D721Med (cell line): ENCODE measurements around the gene PRSS33.

Experiments
- DNase-seq: peaks from one replicate; pipeline ENCODE4 v3.0.0; 2011; ENCODE audit warnings: low spot score; ENCODE audit not compliant: insufficient read length
- FAIRE-seq: peaks from 2 replicates; lab custom pipeline; 2011; peaks lifted over from hg19 to GRCh38; lab: Jason Lieb, UNC
- CTCF ChIP-seq: IDR thresholded peaks from 2 replicates; pipeline ENCODE4 v1.5.1; 2012; ENCODE audit warnings: mild to moderate bottlenecking, control low read depth; ENCODE audit not compliant: insufficient read depth; ENCODE audit errors: missing control alignments

PRSS33 gene

DNA sequence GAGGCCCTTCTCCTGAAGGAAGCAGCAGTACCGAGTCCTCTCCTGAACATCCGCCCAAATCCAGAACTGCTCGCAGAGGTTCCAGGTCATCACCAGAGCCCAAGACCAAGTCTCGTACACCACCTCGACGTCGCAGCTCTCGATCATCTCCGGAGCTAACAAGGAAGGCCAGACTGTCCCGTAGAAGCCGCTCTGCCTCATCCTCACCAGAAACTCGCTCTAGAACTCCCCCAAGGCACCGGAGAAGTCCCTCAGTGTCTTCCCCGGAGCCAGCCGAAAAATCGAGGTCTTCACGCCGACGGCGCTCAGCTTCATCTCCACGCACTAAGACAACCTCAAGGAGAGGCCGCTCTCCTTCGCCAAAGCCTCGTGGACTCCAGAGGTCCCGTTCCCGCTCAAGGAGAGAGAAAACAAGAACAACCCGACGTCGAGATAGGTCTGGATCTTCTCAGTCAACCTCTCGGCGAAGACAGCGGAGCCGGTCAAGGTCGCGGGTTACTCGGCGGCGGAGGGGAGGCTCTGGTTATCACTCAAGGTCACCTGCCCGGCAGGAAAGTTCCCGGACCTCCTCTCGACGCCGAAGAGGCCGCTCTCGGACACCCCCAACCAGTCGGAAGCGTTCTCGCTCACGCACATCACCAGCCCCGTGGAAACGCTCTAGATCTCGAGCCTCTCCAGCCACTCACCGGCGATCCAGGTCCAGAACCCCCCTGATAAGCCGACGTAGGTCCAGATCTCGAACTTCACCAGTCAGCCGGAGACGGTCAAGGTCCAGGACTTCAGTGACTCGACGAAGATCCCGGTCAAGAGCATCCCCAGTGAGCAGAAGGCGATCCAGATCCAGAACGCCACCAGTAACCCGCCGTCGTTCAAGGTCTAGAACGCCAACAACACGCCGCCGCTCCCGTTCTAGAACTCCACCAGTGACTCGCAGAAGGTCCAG is 21.6 kb downstream of the PRSS33 start:
- TF ChIP-seq CTCF: no peak
- FAIRE-seq: no peak

GRCh38 chr16:2764718-2765117 is 22.6 kb downstream of the PRSS33 start:
- DNase-seq (no peak), FAIRE-seq (no peak)
- TF ChIP-seq CTCF: no peak

More for the DNA sequence above, 21.6 kb downstream of the PRSS33 start:
- DNase-seq: no peak

GRCh38 chr16:2763173-2763572 is 24.2 kb downstream of the PRSS33 start:
- no peak for DNase-seq
- FAIRE-seq: no peak
- TF ChIP-seq CTCF: no peak

- no peak for FAIRE-seq
- TF ChIP-seq CTCF: no peak
- DNase-seq: no peak
Measured at GRCh38 chr16:2762711-2763110, 24.6 kb downstream of the PRSS33 start.

- TF ChIP-seq CTCF: no peak
- no peak for DNase-seq
- FAIRE-seq: no peak
Measured at GRCh38 chr16:2761886-2762583, 25.3 kb downstream of the PRSS33 start.

DNA sequence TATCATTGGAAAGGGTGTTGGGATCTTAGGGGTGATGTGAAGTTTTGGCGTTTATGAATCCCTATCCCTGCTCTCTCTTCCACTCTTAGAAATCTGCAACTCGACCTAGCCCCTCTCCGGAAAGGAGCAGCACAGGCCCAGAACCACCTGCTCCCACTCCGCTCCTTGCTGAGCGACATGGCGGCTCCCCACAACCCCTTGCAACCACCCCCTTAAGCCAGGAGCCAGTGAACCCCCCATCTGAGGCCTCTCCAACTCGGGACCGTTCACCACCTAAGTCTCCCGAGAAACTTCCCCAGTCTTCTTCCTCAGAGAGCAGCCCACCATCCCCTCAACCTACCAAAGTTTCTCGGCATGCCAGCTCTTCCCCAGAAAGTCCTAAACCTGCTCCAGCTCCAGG is 25.9 kb downstream of the PRSS33 start:
- no peak for TF ChIP-seq CTCF
- FAIRE-seq (no peak), DNase-seq (no peak)
